ENCODE measurements around the gene GLG1.

GLG1 gene

DNA sequence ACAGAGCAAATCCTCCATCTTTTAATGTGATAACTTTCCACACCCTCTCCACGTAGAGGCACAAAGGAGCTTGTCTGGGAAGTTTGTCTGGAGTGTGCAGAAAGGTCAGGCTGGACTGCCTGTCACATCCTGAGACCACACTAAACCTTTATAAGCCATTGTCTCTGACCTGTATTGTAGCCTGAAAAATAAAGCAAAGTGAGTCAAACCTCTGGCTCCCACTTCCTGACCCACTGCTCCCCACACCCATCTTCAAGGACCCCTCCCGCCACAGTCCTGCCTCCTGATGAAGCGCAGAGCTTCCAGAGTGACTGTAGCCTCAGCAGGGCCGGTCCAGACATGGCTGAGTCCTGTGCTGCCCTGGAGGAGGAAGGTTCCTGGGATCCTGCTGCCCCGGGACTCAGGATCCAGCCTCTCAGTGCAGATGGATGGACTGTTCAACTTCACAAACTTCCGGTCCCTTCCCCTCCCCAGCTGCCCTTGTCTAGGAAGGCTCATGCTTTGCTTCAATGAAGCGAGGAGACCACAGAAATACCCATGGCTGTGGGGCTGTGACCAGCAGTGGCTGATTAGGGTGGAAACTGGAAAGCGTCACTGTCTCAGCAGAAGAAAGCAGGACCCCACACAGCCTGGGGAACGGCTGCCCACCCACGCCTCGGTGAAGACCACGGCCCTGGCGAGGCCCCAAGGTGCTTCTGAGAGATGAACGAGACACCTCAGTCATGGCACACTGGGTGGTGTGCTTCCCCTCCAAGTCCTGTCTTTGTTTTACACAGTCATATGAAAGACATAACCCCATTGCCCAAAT, 154.8 kb downstream of the GLG1 start:
- DNase-seq (ENCODE audit: low read depth) = no peak
- TF ChIP-seq, protein P1, sequence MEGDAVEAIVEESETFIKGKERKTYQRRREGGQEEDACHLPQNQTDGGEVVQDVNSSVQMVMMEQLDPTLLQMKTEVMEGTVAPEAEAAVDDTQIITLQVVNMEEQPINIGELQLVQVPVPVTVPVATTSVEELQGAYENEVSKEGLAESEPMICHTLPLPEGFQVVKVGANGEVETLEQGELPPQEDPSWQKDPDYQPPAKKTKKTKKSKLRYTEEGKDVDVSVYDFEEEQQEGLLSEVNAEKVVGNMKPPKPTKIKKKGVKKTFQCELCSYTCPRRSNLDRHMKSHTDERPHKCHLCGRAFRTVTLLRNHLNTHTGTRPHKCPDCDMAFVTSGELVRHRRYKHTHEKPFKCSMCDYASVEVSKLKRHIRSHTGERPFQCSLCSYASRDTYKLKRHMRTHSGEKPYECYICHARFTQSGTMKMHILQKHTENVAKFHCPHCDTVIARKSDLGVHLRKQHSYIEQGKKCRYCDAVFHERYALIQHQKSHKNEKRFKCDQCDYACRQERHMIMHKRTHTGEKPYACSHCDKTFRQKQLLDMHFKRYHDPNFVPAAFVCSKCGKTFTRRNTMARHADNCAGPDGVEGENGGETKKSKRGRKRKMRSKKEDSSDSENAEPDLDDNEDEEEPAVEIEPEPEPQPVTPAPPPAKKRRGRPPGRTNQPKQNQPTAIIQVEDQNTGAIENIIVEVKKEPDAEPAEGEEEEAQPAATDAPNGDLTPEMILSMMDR (conservative IDR thresholded peaks at IDR 0.05; ENCODE audit: low read depth, low read length) = no peak

DNA sequence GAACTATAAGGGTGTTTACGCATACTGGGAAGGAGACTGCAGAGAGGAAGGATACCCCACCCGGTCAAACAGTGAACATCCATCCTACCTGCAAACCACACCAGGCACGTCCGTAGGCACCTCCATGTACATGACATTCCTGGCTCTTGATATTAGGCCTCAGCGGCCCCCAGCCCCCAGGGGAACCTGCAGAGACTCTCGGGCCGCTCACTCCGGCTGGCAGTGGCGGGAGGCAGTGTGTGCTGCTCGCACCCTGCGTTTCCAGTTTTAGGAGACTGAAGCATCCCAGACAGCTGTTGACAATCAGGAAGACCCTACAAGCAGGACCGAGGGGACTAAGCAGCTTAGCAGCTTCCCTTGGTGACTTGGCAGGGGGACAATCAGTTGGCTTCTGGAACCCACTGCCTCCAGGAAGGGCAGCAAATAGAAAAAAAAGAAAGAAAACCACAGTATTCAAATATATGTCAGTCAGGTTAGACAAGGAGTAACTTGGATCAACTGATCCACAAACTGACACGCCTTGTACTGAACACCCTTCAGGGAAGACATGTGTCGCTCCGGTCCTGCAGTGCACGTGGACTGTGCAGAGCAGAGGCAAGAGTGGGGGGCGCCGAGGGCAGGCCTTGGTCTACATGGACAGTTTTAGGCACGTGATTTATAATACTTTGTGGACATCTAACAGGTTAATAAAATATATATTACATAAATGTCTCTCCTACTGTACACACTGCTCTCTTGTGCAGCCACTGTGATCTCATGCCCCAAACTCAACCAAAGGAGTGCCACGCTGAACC, 155.8 kb downstream of the GLG1 start:
- DNase-seq (ENCODE audit: low read depth) = no peak
- no peak overlapping the region for H3K4me3 ChIP-seq (ENCODE audit: low read depth, low read length)
- TF ChIP-seq, protein P1 (conservative IDR thresholded peaks at IDR 0.05; ENCODE audit: low read depth, low read length) = no peak

More for the DNA sequence above, 154.8 kb downstream of the GLG1 start:
- H3K4me3 ChIP-seq (ENCODE audit: low read depth, low read length) = no peak overlapping the region

DNA sequence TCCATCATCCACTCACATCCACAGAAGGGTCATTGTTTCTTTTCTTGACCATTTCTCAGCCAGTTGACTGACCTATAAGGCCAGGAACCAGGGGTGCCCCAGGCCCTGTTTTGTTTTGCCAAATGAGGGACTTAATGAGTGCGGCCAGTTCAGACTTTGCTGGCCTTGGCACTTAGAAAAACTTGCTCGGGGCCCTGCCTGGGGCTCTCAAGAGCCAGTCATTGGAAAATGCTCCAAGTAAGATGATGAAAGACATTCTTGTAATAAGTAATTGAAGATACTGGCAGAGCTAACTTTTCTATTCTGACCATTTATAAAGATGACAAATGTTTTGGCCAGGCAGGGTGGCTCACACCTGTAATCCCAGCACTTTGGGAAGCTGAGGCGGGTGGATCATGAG, 156.7 kb downstream of the GLG1 start:
- no peak for DNase-seq (ENCODE audit: low read depth)
- H3K4me3 ChIP-seq (ENCODE audit: low read depth, low read length) = no peak overlapping the region
- TF ChIP-seq, protein P1 (conservative IDR thresholded peaks at IDR 0.05; ENCODE audit: low read depth, low read length) = no peak

DNA sequence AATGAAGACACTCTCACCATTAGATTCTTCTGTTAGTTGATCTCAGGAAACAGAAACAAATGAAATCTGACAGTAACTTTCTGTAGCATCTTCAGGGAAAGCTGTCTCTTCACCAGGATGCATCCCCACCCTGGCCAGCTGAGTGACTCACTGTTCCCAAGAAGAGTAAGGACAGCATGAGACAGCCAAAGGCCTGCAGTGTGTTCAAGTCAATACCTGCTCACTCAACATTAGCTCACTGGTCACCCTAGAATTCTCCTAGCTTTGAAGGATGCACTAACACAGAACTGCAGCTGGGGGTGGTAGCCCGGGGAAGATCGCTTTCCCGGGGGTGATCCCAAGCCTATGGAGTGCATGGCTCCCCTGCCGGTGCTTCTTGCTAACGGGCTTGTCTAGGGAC, 157.4 kb downstream of the GLG1 start:
- TF ChIP-seq, protein P1 (conservative IDR thresholded peaks at IDR 0.05; ENCODE audit: low read depth, low read length) = peak; percentile 40
- peak; percentile 42 for DNase-seq (ENCODE audit: low read depth)
- H3K4me3 ChIP-seq (ENCODE audit: low read depth, low read length) = no peak overlapping the region

DNA sequence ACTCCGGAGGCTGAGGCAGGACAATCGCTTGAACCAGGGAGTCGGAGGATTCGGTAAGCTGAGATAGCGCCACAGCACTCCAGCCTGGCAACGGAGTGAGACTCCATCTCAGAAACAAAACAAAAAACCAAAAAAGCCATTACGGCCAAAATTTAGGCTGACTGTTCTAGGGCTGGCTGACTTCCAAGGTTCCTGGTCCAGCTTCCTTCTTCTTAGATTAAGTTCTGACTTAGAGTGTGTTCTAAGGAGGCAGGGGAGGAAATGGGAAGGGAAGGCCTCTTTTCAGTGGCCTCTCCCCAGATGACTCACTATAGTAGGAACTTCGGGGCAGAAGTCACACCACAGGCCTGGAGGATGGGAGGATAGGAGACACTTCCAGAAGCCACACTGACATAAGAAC, 157.9 kb downstream of the GLG1 start:
- no peak overlapping the region for H3K4me3 ChIP-seq (ENCODE audit: low read depth, low read length)
- DNase-seq (ENCODE audit: low read depth) = peak; percentile 83
- TF ChIP-seq, protein P1 (conservative IDR thresholded peaks at IDR 0.05; ENCODE audit: low read depth, low read length) = no peak

DNA sequence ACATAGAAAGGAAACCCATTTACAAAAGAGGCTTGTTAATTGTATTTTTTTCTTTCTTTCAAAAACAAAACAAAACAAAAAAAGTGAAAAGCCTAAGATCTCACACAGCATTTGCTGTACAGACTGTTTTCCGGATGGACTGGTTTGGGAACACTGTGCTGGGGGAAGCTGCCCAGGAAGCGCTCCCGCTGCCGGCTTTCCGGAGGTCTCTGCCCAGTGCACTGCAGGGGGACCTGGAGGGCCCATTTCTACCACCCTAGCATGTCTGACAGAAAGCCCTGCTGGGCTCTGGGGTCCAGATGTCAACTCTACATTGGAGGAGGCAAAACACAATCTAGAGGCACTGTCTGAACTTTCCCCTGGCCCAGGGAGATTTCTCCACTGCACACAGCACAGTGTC, 159.3 kb downstream of the GLG1 start:
- TF ChIP-seq, protein P1 (conservative IDR thresholded peaks at IDR 0.05; ENCODE audit: low read depth, low read length) = no peak
- no peak for DNase-seq (ENCODE audit: low read depth)
- H3K4me3 ChIP-seq (ENCODE audit: low read depth, low read length) = no peak overlapping the region

Data from choroid plexus epithelial cell (primary cell).